Colon (tissue), 2 donors: Measurements from ENCODE around the gene PAH.

Source experiments
- FAIRE-seq: peaks from 2 replicates; lab custom pipeline; 2012; peaks lifted over from hg19 to GRCh38; lab: Jason Lieb, UNC
- donor health status: control.
- donor health status: control.

PAH gene

GRCh38 chr12:102917026-102917787 lies at the start of gene PAH:
PAH (minus strand) TSS chr12:102917244; CDS start chr12:102917130, 114 bp downstream.
- FAIRE-seq, result no peak

GRCh38 chr12:102966200-102966863 lies 49.3 kb upstream of the PAH start:
- FAIRE-seq, result no peak

DNA sequence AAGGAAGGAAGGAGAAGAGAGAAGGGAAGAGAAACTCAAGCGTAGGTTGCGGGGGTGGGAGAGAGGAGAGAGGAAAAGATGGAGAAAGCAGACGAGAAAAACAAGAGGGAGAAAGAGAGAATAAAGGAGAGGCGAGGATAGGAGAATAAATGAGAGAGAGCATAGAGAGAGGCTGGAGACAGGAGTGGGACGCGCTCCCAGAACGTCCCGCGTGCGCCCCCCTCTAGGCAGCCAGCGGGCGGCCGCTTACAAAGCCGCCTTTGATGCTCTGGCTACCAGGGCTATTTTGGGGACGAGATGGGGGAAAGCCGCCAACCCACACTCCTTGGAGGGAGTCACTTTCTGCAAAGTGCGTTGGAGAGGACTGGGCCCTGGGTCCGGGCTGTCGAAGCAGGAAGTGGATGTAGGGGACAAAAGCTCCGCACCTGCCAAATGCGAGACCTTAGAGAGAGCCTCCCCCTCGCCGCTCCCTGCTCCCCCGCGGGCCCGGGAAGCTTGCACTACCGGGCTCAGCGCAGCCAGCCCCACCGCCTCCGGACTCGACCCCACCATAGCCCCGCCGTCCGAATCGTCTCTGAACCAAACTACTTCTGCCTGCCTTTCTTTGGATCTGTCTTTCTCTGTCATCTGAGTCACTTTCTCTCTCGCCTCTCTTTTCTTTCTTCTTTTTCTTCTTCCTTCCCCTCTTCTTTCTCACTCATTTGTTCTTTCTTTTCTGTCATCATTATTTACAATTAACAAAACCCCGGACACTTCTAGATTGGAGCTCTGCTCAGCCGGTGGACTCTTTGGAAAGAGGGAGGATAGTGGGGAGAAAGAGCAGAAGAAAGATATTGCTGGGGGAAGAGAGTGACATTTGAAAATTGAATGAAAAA lies 48.5 kb upstream of the PAH start:
- FAIRE-seq, result no peak

- no peak for FAIRE-seq
Observed at GRCh38 chr12:102964872-102965271, 47.8 kb upstream of the PAH start.

DNA sequence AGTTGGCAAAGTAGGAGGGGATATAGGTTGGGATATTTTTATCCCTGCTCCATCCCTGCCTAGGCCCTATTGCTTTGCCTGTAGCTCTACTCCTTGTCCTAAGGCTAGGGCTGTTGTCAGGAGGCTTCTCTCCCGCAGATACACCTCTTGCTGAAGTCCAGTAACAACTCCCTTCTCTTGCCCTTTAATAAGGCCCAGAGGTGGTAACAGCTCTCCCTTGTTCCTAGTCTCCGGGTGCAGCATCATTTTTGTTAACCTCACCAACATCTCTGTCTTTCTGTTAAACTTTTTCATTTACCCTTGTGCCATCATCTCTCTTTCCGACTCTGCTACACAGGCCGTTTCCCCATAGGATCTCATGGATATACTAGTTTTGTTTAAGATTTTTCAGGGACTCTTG lies 46.8 kb upstream of the PAH start:
- FAIRE-seq, result no peak

GRCh38 chr12:102962986-102963385 lies 45.9 kb upstream of the PAH start:
- FAIRE-seq, result no peak

DNA sequence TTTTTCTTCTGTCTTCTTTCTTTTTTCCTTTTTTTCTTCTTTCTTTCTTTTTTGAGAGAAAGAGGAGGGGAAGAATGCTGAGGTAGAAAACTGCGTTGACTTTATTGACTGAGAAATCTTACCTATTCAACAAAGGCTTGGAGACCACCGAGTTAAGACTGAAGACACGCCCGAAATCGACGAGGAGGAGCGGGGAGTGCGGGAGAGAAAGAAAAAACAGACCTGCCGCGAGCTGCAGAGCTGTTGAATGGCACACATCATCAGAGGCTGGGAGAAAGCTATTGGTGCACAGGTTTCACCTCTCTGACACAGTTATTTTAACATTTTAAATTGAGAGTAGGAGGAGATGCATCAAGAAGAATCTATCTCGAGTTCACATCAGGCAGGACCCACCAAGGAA lies 45.5 kb upstream of the PAH start:
- FAIRE-seq, result no peak

GRCh38 chr12:102961466-102961855 lies 44.4 kb upstream of the PAH start:
- FAIRE-seq, result no peak

- FAIRE-seq, result no peak
Observed at GRCh38 chr12:102960766-102961465, 43.9 kb upstream of the PAH start.

- FAIRE-seq, result no peak
Observed at GRCh38 chr12:102959391-102959790, 42.3 kb upstream of the PAH start.

- FAIRE-seq, result no peak
Observed at GRCh38 chr12:102958830-102959176, 41.8 kb upstream of the PAH start.

DNA sequence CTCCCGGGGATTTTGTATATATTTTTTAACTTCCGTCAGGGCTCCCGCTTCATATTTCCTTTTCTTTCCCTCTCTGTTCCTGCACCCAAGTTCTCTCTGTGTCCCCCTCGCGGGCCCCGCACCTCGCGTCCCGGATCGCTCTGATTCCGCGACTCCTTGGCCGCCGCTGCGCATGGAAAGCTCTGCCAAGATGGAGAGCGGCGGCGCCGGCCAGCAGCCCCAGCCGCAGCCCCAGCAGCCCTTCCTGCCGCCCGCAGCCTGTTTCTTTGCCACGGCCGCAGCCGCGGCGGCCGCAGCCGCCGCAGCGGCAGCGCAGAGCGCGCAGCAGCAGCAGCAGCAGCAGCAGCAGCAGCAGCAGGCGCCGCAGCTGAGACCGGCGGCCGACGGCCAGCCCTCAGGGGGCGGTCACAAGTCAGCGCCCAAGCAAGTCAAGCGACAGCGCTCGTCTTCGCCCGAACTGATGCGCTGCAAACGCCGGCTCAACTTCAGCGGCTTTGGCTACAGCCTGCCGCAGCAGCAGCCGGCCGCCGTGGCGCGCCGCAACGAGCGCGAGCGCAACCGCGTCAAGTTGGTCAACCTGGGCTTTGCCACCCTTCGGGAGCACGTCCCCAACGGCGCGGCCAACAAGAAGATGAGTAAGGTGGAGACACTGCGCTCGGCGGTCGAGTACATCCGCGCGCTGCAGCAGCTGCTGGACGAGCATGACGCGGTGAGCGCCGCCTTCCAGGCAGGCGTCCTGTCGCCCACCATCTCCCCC lies 41.2 kb upstream of the PAH start:
- no peak for FAIRE-seq

DNA sequence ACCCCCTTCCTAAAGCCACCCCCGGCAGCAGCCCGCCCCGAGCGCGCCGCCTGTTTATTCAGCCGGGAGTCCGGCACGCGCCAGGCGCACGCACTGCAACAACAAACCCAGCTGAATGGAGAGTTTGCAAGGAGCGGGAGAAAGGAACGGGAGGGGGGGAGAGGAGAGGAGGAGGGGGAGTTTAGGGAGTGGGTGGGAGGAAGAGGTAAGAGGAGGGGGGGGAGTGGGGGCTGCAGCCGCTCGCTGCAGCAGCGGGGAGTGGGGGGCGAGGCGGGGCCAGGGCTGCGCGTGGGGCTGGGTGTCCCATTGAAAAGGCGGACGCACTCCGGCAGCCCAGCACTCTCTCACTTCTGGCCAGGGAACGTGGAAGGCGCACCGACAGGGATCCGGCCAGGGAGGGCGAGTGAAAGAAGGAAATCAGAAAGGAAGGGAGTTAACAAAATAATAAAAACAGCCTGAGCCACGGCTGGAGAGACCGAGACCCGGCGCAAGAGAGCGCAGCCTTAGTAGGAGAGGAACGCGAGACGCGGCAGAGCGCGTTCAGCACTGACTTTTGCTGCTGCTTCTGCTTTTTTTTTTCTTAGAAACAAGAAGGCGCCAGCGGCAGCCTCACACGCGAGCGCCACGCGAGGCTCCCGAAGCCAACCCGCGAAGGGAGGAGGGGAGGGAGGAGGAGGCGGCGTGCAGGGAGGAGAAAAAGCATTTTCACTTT lies 40.5 kb upstream of the PAH start, which contains the start of gene ASCL1:
Gene ASCL1, plus strand, starts transcription at position 336 of the 712 bp plus-strand sequence. CDS start 571 bp downstream, outside the sequence.
- FAIRE-seq, result no peak

- no peak for FAIRE-seq
Observed at GRCh38 chr12:102956738-102957327, 39.8 kb upstream of the PAH start.

GRCh38 chr12:102955926-102956737 lies 39.1 kb upstream of the PAH start:
- no peak for FAIRE-seq

- no peak for FAIRE-seq
Observed at GRCh38 chr12:102954134-102954533, 37.1 kb upstream of the PAH start.

GRCh38 chr12:102953221-102953620 lies 36.2 kb upstream of the PAH start:
- FAIRE-seq, result no peak

GRCh38 chr12:102951841-102952240 lies 34.8 kb upstream of the PAH start:
- no peak for FAIRE-seq

- FAIRE-seq, result no peak
Observed at GRCh38 chr12:102950950-102951619, 34.0 kb upstream of the PAH start.
